Heart right ventricle (tissue), 16 donors: ENCODE measurements around the gene CDKAL1. TPM values are rescaled to one million over a fixed set of nuclear protein-coding genes. Genes with fewer than 3 reads are reported as not detected.

ENCODE experiments used
- ATAC-seq, 8 donors: fragments of 200-7000 bp; cut with Tn5 transposase; one replicate each; pipeline ENCODE4 v1.9.1; 2020; ENCODE audit warnings: mild to moderate bottlenecking in 8 of 8, moderate library complexity in 8 of 8, moderate number of reproducible peaks in 1 of 8
- DNase-seq, 2 donors: peaks; one replicate each; pipeline ENCODE4 v3.0.0-alpha.2; 2020
- H3K27ac ChIP-seq, 10 donors: fragments of 200-600 bp; sonication (generic) in 2 of 10; one replicate each; pipeline versions ENCODE4 v1.5.0 to v1.8.0; 2020 to 2022; ENCODE audit warnings: mild to moderate bottlenecking in 3 of 10
- H3K27me3 ChIP-seq, 7 donors: fragments of 200-600 bp; one replicate each; pipeline ENCODE4 v1.8.0; 2021 to 2022; ENCODE audit warnings: mild to moderate bottlenecking in 2 of 7
- H3K36me3 ChIP-seq, 9 donors: fragments of 200-600 bp; sonication (generic) in 1 of 9; one replicate each; pipeline versions ENCODE4 v1.5.0 to v1.8.0; 2020 to 2022; ENCODE audit warnings: mild to moderate bottlenecking in 2 of 9
- H3K4me1 ChIP-seq, 9 donors: fragments of 200-600 bp; sonication (generic) in 1 of 9; one replicate each; pipeline versions ENCODE4 v1.5.0 to v1.8.0; 2020 to 2022; ENCODE audit warnings: mild to moderate bottlenecking in 4 of 9
- H3K4me3 ChIP-seq, 10 donors: fragments of 200-600 bp; sonication (generic) in 2 of 10; one replicate each; pipeline versions ENCODE4 v1.5.0 to v1.8.0; 2020 to 2022; ENCODE audit warnings: mild to moderate bottlenecking in 7 of 10, moderate library complexity in 2 of 10
- H3K9me3 ChIP-seq, 11 donors: fragments of 200-600 bp in 10 of 11; sonication (generic) in 2 of 11; one replicate each; pipeline versions ENCODE4 v1.5.0 to v1.8.0; 2013 to 2022; ENCODE audit warnings: mild to moderate bottlenecking in 2 of 11, control low read depth in 1 of 11, moderate library complexity in 1 of 11
- WGBS, 2 donors: extraction: QIAGEN DNeasy Blood & Tissue Kit; methylation state at CpG; one replicate each; pipeline ENCODE4 v1.1.7; 2013; ENCODE audit warnings: inconsistent platforms in 1 of 2; 5-methylcytosine and 5-hydroxymethylcytosine counted together
- intact Hi-C, 10 donors: fragments of 100-400 bp; cut with DNase I; formaldehyde crosslinking; loops; one replicate each; pipeline versions ENCODE4 v1.11.1 to v1.14.2; 2022
- polyA plus RNA-seq, 2 donors: library from polyadenylated mRNA; stranded (reverse); fragments of 200-250 nt; gene quantifications; one replicate each; pipeline ENCODE4 v1.2.3, GENCODE V29; 2013
- total RNA-seq, 10 donors: library from RNA; stranded (reverse); fragmentation: NEBNext Ultra II Directional in 3 of 10; extraction: Animal tissue kit (Norgen Biotek cat#: 25700) in 3 of 10; gene quantifications; one replicate each; pipeline versions ENCODE4 v1.2.1 to v1.2.4, GENCODE V29; 2021 to 2023
- TF ChIP-seq, protein P1 (sequence below), 9 donors: fragments of 200-600 bp; sonication (generic) in 2 of 9; IDR thresholded peaks; one replicate each; pipeline versions ENCODE4 v1.5.0 to v1.8.0; 2021 to 2022; ENCODE audit warnings: antibody characterized with exemption in 9 of 9, mild to moderate bottlenecking in 5 of 9, moderate library complexity in 1 of 9
- donor health status: Arrhythmogenic right ventricular cardiomyopathy.
- donor health status: ischemic (EF 13 %, LVEDD 7.1; RV severe dilation, severe dysfunction).
- donor health status: healthy with polysubstance abuse.
- donor health status: DM: no; HTN: yes; CAD: no.
- donor health status: DM: no; HTN: no; CAD: no.
- donor health status: ischemic (EF 25% LVEDD 6.9; RV normal size, moderate dysfunction).
- donor health status: ischemic (EF 25% LVEDD 5.7; RV mildly dilated, moderate dysfunction).
- donor health status: healthy.
- donor health status: DM: yes; HTN: yes; CAD: no.
- donor health status: Ischemic cardiomyopathy.
- donor health status: ischemic (EF 35%, LVEDD 5.7; RV mildly dilated, moderate dysfunction).
- donor health status: nonischemic (EF 11% LVEDD 7.7; RV severe dilation, severe dysfunction).
- donor health status: DM: yes; HTN: yes; CAD: no.
- donor health status: PGD.
- donor health status: ischemic (EF 29% LVEDD 5.4; RV normal size, mild dysfunction).
- donor health status: nonischemic (EF 23%, LVEDD 6.1; RV moderate dilation, normal function).

CDKAL1 gene
- total and polyA plus RNA-seq, 12 donors, result 3.2 to 14.0 (median 10.6) TPM

DNA sequence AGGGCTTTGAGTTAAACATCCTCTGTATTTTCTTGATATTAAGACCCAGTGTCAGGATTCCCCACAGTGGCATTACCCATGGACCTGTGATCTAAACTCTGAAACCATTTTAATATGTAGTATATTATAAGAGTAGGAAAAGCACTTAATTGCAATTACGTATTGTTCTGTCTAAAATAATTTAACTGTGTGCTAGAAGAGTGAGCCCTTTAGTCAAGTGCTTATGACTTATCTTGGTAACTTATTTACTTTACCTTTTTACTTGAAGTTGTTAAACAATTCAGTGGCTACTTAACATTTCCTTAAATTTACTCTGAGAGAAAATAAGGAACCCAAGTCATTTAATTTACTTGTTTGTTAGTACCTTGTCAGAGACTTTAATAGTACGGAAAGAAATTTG is 173.6 kb downstream of the CDKAL1 start:
- intact Hi-C loops, result no loop called here
- no peaks in the 10 kb centered on the region for H3K9me3 ChIP-seq
- no peaks in the 10 kb centered on the region for H3K27me3 ChIP-seq
- ATAC-seq, result no peak
- no peak overlapping the region for H3K27ac ChIP-seq
- TF ChIP-seq, protein P1, sequence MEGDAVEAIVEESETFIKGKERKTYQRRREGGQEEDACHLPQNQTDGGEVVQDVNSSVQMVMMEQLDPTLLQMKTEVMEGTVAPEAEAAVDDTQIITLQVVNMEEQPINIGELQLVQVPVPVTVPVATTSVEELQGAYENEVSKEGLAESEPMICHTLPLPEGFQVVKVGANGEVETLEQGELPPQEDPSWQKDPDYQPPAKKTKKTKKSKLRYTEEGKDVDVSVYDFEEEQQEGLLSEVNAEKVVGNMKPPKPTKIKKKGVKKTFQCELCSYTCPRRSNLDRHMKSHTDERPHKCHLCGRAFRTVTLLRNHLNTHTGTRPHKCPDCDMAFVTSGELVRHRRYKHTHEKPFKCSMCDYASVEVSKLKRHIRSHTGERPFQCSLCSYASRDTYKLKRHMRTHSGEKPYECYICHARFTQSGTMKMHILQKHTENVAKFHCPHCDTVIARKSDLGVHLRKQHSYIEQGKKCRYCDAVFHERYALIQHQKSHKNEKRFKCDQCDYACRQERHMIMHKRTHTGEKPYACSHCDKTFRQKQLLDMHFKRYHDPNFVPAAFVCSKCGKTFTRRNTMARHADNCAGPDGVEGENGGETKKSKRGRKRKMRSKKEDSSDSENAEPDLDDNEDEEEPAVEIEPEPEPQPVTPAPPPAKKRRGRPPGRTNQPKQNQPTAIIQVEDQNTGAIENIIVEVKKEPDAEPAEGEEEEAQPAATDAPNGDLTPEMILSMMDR (IDR thresholded peaks at IDR 0.05), result no peak
- 95 to 99% methylated on average over 2 of the region's 2 CpGs for WGBS, 2 donors
- H3K4me1 ChIP-seq, result peaks cover 0 to 6% (median 0%) of the 10 kb centered on the region in 9 donors
- H3K4me3 ChIP-seq, result no peak overlapping the region
- no peaks in the 10 kb centered on the region for H3K36me3 ChIP-seq
- DNase-seq, result no peak

DNA sequence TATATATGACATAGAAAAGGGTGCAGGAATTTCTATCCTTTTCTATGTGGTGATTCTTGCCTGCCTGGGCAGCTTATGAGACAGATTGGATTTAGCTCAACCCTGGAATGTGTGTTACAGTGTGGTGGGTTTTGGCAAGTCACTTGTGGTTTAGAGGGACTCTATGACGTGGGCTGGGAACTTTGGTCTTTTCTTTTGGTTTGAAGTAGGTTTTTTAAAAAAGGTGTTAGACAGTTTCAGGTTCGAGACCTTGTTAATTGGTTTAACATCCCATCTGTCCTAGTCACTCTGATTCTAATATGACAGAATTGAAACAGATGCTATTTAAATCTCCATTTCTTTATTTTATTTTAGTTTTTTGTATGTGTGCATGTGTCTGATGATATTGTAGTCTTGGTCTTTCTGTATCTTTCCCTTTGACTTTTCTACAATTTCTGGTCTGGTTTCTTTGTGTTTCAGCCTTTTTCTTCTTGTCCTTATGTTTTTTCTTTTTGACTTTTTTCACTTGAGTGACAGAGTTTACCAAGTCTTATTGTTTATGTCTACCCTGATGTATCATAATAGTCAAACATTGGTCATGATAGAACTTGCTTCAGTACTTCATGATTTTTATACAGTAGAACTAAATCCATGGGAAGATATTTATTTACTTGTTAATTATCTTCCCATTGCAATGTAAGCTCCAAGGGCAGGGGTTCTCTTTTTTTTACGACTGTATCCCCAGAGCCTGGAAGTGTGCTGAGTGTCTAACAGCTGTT is 174.3 kb downstream of the CDKAL1 start:
- peaks cover 0 to 6% (median 0%) of the 10 kb centered on the region in 9 donors for H3K4me1 ChIP-seq
- no peaks in the 10 kb centered on the region for H3K36me3 ChIP-seq
- ATAC-seq, result no peak
- no peaks in the 10 kb centered on the region for H3K27me3 ChIP-seq
- H3K27ac ChIP-seq, result no peak overlapping the region
- TF ChIP-seq, protein P1 (IDR thresholded peaks at IDR 0.05), result no peak
- no peak overlapping the region for H3K4me3 ChIP-seq
- no peaks in the 10 kb centered on the region for H3K9me3 ChIP-seq
- no peak for DNase-seq
- 84 to 89% methylated on average over 3 of the region's 3 CpGs for WGBS, 2 donors
- intact Hi-C loops, result no loop called here

DNA sequence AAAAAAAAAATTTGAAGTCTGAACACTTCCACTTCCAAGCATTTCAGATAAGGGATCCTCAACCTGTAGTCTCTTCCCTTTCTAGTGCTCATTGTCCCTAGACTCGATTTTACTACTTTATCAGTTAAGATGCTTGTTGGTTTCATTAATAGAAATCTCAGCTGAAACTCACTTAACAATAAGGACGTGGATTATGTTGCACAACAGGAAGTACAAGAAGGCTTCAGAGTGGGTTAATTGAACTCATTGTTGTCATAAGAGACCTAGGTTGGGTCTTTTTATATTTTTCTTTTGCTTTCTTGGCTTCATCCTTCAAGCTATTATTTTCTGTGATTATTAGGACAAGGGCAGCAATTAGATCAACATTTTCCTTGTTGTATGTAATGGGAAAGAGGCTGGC is 175.2 kb downstream of the CDKAL1 start:
- TF ChIP-seq, protein P1 (IDR thresholded peaks at IDR 0.05), result no peak
- Histone ChIP-seq H3K4me3 (no peak overlapping the region), H3K36me3 (no peaks in the 10 kb centered on the region), H3K9me3 (no peaks in the 10 kb centered on the region), H3K27ac (no peak overlapping the region), H3K27me3 (no peaks in the 10 kb centered on the region), H3K4me1 (peaks cover 0 to 6% (median 0%) of the 10 kb centered on the region in 9 donors)
- DNase-seq (no peak), ATAC-seq (no peak)
- WGBS, 2 donors, result 47 to 55% methylated on average over 2 of the region's 2 CpGs
- intact Hi-C loops, result no loop called here

DNA sequence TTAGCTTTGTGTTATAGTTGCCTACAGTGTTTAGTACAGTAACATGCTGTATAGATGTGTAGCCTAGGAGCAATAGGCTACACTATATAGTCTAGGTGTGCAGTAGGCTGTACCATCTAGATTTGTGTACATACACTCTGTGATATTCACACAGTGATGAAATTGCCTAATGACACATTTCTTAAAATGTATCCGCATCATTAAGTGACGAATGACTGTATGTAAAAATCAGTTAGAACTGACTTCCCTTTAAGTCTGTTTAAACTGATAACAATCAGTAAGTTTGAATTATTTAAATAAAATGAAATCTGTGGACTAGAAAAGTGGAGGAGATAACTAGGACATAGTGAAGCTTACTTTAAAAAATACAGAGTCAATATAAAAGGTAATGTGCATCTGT is 176.1 kb downstream of the CDKAL1 start:
- TF ChIP-seq, protein P1 (IDR thresholded peaks at IDR 0.05), result no peak
- no peaks in the 10 kb centered on the region for H3K9me3 ChIP-seq
- H3K27ac ChIP-seq, result no peak overlapping the region
- ATAC-seq (no peak), DNase-seq (no peak)
- H3K4me3 ChIP-seq, result no peak overlapping the region
- H3K27me3 ChIP-seq, result no peaks in the 10 kb centered on the region
- H3K36me3 ChIP-seq, result no peaks in the 10 kb centered on the region
- intact Hi-C loops, result no loop called here
- WGBS, 2 donors, result 98 to 99% methylated on average over 2 of the region's 2 CpGs
- peaks cover 0 to 6% (median 0%) of the 10 kb centered on the region in 9 donors for H3K4me1 ChIP-seq
